D341Med (cell line): ENCODE measurements around the gene GSDMA.

Experiments
- DNase-seq: peaks from one replicate; pipeline ENCODE4 v3.0.0; 2012; ENCODE audit warnings: low spot score

Gene GSDMA

GRCh38 chr17:39962642-39963220 lies at the start of gene GSDMA:
Gene GSDMA, plus strand, starts transcription at chr17:39963004. Its CDS starts 2,684 bp downstream, at chr17:39965688.
- DNase-seq, result no peak

DNA sequence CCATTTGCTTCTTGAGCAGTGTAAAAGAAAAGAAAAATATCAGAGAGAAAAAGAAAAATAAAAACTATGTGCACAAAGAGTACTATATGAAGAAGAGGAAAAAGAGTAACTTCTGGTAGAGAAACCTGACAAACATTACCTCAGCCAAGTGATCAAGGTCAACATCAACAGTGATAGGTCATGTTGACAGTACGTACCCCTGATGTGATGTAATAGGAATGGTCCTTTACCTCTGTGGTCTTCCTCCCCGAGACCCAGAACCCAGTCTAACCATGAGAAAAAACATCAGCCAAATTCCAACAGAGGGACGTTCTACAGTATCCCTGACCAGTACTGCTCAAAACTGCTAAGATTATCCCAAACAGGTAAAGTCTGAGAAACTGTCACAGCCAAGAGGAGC lies 48.8 kb upstream of the GSDMA start:
- no peak for DNase-seq

DNA sequence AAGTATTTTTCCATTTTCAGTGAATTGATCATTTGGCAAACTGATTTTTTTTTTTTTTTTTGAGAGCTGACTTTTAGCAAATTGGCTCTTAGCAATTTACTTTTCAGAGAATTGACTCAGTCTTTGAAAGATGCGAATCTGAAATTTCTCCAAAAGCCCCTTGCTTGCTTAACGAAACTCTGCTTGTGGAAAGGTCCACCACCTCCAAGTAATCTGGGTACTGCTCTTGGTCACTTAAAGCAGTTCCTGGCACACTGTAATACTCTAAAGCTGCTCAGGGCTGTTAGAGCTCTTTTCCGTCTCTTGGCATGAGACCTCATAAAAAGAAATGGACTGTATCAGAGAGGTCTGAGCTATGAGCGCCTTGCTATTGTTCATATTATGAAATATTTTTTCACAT lies 47.2 kb upstream of the GSDMA start:
- no peak for DNase-seq

DNA sequence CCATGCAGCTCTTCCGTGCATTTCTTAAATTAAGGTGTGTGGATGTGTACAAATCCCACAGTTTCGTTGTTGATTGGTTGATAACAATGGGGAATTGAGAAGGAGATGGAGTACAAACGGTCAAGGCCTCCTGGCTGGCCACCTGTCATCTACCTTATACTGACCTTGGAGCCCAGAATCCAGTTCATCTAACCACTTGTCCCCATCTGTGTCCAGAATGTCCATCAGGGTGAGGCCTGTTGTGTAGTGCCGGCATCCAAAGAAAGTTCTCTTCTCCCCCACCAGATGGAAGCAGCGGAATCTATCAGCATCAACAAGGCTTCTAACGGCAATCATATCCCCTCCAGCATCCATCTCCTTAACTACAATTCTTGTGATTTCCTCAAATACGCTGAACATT lies 45.9 kb upstream of the GSDMA start:
- DNase-seq, result no peak

- no peak for DNase-seq
Observed at GRCh38 chr17:39919087-39919683, 43.6 kb upstream of the GSDMA start.

GRCh38 chr17:39920218-39921210 lies 42.3 kb upstream of the GSDMA start:
- DNase-seq, result peak; percentile 70

GRCh38 chr17:39921323-39921722 lies 41.5 kb upstream of the GSDMA start:
- DNase-seq, result peak; percentile 24

GRCh38 chr17:39922006-39922405 lies 40.8 kb upstream of the GSDMA start:
- no peak for DNase-seq

DNA sequence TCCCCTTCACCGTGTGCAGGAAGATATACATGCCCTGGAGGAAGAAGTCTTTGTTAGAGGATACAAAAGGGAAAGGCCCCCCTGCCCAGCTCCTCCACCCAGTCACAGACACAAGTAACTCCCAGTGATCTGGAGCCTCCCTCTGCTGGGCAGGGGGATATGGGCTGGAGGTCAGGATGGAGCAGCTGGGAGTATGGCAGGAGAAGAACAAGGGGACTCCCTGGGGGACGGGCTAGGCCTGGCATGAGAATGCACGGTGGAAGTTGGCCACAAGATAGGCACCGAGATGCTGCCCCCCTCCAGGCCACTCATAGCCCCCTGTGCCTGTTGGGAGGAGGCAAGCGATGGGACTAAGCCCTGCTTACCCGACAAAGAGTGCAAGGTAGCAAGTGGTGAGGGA lies 39.6 kb upstream of the GSDMA start:
- DNase-seq, result no peak

DNA sequence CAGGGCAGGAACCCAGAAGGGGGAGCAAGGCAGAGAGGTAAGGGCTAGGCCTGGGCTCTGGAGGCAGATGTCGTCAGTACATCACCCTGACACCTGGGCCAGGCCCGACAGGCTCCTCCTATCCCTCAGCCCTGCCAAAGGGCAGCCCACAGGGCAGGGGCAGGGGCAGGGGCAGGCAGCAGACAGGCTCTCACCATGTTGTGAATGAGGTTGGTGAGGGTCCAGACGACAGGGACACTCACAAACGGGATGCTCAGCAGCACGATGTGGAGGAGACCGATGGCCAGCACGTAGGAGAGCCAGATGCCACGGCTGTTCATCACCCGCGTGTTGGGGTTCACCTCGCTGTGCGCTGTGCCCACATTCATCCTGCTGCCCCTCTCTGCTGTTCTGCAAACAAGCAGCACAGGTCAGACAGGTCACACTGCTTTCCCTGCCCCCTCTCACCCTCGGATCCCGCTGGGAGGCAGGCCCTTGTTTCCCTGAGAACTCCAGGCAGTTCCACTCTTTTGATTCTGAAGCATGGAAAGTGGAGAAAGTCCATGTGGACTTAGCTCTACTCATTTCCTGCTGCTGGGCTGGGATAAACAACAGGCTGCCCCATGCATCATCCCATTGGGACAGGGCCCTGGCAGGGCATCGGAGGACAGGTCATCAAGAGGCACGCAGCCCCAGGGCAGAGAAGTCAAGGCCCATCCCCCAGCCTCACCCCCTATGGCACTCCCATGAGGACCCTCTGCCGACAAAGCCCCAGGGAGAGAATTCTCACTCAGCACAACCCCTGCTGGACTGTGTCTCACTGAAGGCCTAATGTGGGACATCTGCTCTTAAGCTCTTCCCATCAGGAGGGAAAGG lies 38.7 kb upstream of the GSDMA start:
- DNase-seq, result no peak

GRCh38 chr17:39924691-39925055 lies 38.1 kb upstream of the GSDMA start:
- DNase-seq, result no peak

- no peak for DNase-seq
Observed at GRCh38 chr17:39925282-39926134, 37.3 kb upstream of the GSDMA start.

DNA sequence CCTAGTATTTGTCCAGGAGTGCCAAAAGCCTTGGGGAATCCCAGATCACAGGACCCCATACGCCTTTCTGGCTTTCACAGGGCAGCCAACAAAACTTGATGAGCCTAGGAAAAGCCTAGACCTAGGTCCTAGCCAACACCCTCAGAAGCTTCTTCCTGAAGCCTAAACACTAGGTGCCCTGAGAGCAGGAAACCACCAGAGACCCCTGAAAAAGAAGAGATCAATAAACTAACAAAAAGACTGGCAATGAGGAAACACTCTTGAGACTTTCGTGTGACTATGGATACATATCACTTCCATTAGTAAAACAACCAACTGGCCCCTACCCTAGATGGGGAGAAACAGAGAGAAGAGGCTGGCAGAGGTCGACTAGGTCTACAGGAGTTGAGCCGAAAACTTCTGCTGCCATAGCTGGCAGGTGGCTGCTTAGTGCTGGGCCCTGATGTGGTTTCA lies 36.6 kb upstream of the GSDMA start:
- no peak for DNase-seq

GRCh38 chr17:39926588-39927100 lies 36.2 kb upstream of the GSDMA start:
- DNase-seq, result peak; percentile 71

DNA sequence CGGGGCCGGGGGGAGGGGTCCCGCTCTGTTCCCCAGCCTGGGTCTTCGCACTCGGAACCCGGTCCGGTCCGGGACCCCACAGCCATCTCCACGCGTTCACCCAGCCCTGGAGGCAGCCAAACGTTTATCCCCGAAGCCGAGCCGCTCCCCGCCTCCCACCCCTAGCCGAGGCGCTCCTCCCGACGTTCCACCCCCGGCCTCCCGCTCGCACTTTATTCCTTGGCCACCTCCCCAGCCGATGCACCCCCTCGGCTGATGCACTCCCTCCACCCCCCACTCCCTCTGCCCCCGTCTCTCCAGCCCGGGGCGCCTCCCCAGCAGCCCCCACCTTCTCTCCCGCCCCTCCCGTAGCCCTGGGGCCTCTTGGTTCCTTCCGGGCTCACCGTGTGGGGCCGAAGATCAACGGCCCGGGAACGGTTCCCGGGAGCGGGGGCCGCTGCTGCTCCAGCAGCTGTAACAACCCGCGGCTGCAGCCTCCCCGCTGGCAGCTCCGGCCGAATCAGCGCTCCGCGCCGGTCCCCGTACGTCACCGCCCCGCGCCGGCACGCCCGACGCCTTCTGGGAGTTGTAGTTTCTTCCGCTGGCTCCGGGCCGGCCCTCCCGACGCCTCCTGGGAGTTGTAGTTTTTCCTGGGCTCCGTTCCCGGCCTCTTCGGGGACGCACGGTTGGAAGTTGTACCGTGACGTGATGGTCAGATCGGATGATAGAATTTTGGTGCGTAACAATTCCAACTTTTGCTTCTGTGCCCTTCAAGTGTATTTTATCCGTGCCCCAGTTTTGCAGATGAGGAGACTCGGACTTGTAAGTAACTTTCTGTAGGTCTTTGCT lies 35.5 kb upstream of the GSDMA start, which contains the start of the genes LRRC3C and ORMDL3:
LRRC3C (plus strand) TSS at position 632 of the 828 bp plus-strand sequence. CDS start 13,792 bp downstream, outside the sequence.
ORMDL3 (minus strand) TSS at position 501 of the 828 bp plus-strand sequence. CDS start 3,398 bp downstream, outside the sequence.
- DNase-seq, result peak; percentile 100

- DNase-seq, result no peak
Observed at GRCh38 chr17:39927929-39928857, 34.6 kb upstream of the GSDMA start.

DNA sequence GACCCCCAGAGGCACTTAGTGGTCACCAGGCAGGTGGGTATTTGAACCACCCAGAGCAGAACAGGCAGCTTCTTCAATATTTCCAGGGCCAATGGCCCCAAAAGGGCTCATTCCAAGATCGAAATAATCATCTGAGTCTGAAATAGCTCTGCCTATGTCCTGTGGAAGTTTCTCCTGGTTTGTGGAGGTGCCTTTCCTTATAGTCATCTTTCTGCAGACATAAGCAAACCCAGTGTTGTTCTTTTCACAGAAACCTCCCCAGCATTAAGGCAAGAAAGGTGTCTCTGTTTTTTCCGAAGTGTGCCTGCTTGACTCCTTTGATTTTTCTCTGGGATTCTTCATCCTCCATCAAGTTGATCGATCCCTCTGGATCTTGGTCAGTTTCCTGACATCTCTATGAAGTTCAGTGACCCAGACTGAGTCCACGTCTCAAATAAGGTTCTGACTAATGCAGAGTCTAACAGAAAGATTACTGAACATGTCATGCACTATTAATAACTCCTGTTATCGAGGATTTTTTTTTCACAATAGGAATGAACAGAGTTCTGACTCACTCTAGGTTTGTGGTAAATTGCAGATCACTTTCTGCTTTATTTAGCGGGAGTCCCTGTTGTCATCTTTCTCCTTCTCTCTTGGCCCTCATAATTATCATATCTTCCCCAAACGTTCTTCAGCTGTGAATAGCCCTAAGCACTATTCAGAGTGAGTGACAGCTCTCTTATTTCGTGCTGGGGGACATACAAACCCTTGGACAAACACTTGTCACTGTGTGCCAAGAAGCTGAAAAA lies 33.8 kb upstream of the GSDMA start:
- DNase-seq, result no peak
